GM21381 (cell line): Measurements from ENCODE around the gene RASD2.

Experiments used
- ATAC-seq: cut with Tn5 transposase; IDR thresholded peaks from one replicate; pipeline ENCODE4 v1.9.1; 2021; ENCODE audit warnings: mild to moderate bottlenecking, moderate library complexity; ENCODE audit not compliant: unreplicated experiment

Gene RASD2

DNA sequence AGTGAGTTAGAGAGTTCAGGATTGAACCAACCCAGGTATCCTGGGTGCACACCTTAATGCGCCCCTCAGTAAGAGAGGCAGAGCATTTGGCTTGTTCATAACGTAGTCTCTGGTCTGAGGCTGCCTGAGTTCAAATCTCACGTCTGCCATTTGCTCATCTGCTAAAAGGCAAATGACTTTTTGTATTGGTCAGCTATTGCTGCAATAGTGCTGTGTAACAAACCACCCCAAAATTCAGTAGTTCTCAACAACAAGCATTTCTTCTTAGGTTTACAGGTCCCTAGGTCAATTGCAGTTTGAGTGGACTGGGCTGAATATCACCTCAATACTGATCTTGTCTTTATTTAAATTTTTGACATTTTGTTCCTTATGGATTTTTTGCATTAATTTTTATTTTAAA lies 18.1 kb downstream of the RASD2 start:
- no peak for ATAC-seq

DNA sequence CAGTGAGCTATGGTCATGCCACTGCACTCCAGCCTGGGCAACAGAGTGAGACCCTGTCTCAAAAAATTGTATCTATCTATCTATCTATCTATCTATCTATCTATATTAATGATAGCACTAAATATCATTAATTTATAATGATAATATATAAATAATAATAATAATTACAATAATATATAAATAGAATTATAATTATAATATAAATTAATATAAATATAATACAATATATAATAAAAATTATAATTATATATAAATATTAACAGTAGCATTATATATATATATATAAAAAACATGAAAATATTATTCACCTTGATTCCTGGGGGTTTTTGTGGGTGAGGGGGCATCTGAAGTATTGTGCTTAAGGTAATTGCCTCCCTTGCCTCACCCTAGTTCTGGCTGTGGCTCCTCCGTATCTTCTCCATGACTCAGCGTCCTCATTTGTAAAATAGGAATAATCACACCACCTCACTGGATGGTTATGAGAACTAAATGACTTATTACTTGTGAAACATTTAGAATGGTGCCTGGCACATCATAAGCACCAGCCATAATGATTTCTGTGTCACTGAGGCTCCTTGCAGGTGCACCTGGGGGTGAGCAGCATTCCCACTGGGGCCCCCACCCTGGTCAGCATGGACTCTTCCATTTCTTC lies 18.8 kb downstream of the RASD2 start:
- no peak for ATAC-seq

DNA sequence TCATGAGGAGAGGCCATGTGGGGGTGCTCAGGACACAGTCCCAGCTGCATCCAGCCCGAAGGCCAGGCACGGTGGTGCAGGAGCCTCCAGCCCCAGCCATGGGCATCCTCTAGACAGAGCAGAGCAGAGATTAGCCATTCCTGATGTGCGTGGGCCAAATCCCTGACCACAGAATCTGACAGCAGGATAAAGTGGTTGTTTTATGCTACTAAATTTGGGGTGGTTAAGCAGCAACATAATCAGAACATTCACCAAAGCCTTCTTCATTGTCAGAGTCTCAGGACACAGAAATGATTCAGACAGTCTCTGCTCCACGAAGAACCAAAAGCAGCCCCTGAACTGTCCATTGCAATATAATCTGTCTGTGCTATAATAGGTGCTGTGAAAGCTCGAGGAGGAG lies 19.7 kb downstream of the RASD2 start:
- ATAC-seq, result no peak

DNA sequence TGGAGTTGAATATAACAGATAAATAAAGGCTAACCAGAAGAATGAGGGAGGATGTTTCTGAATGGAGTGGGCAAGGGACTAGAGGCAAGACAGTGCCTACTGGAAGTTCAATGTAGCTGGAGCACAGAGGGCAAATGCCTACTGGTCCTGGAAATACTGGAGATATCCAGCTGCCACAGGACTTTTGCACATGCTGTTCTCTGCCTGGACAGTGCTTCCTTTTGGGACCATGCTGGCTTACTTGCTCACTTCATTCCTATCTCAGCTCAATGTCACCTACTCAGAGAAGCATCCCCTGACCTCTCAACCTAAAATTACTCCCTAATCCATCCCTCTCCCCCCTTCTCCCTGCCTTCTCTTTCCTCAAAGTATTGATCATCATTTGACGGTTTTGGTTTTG lies 20.2 kb downstream of the RASD2 start:
- ATAC-seq, result no peak

GRCh38 chr22:35561796-35562526 lies 21.3 kb downstream of the RASD2 start:
- ATAC-seq, result no peak

GRCh38 chr22:35563211-35563610 lies 22.6 kb downstream of the RASD2 start:
- ATAC-seq, result no peak

DNA sequence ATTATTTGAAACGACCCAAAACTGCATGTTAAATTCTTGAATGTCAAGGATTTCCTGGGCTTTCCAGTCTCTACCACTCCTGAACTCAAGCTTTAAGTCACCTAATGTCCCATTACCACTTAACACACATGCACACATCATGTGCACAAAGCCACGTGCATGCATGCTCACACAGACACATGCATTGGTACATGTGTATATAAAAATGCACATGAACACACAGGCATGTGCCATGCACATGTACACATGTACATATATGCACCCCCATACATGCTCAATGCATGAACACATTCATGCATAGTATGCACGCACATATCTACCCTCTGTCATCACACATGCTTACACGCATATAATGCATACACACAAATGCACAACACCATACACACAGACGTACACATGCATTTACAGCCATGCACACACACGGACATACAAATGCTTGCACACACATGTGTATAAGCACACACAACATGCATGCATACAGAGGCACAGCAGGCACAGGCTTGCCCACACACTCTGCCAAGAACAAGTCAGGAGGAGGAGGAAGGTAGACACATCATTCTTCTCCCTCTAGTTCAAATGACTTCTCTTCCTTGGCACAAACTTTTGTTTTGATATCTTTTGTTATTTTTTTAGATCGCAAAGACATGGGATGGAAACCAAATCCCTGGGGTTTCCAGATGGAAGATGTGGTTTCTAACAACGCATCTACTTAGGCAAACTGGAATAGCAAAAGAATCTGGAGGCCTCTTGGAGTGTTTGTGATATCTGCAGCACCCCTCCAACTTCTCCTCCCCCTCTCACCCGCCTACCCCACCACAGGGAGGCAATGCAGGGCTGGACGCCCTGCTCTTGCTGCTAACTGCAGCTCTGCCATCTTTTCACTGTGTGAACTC lies 24.6 kb downstream of the RASD2 start:
- ATAC-seq, result no peak

- no peak for ATAC-seq
Measured at GRCh38 chr22:35567351-35568141, 26.9 kb downstream of the RASD2 start.

DNA sequence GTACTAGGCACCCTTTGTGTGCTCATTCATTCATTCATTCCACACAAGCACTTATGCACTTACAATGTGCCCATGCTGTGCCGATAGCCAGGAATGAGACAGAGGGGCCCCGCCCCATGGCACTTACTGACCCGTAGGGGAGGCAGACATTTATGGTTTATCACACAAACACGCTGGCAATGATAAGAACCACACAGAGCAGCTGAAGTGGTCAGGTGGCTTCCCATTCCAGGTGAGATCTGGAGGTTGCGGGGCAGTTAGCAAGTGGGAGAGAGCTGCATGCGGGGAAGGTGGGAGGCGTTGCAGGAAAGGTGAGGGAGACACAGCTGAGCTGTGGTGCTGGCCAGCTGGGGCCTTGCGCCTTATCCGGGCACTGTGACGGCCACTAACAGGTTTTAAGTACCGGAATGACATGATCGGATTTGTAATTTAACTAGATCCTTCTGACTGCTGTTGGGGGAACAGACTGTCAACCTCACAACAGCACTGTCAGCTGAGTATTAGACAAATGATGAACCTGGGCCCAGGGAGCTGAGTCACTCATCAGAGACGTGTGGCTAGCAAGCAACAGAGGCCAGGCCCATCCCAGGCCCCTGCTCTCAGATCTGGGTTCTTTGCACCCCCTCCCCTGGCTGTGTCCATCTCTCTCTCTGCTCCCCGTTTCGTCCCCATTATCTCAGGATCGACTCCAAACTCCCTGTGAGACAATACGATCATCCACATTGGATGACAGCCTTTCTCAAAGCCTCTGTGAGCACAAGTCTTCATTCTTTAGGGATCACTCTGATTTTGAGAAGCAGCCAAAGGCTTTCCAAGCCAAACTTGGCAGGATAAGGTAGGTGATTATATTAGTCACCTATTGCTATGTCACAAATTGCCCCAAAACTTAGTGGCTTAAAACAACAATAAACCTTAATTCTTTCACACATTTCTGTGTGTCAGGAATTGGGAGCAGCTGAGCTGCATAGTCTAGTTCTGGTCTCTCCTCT lies 28.4 kb downstream of the RASD2 start:
- no peak for ATAC-seq

DNA sequence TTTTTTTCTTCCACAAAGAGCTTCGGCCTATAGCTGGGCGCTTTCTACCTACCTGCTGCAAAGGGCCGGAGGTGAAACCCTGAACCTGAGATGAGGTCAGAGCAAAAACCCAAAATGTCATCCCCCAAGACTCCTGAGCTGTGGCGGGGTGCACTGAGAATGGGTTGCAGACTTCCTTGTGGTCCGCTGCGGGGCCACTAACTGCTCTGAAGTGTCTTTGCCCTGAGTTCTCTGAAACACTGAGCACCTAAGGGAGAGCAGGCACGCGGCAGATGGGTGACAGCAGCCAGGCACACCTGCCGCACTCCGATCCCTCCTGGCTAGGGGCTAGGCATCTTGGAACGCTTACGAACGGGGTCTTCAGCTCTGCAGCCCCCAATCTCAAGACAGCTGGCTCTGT lies 29.3 kb downstream of the RASD2 start:
- ATAC-seq, result no peak

DNA sequence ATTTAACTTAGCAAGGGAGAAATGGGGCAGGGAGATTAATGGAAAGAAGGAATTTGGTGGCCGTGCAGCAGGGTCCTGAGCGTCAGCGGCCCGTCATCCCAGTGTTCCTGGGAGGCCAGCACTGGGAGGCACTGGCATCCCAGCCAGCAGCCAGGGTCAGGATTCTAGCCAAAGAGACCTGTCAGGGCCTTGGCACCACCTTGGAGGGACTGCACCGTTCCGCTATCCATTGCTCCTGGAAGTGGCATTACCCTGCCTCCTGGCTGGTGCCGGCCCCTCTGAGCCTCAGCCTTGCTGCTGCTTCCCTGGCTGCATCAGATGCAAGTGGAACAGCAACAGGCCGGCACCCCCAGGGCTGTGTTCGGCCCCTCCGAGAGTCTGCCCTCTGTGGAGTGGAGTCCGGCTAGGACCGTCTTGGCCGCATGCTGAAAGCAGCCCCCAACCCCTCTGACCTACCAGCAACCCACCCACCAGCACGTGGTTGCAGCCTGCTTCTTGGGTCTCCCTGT lies 30.1 kb downstream of the RASD2 start:
- ATAC-seq, result no peak

GRCh38 chr22:35572556-35572955 lies 31.9 kb downstream of the RASD2 start:
- no peak for ATAC-seq

- no peak for ATAC-seq
Measured at GRCh38 chr22:35575116-35575748, 34.6 kb downstream of the RASD2 start.

DNA sequence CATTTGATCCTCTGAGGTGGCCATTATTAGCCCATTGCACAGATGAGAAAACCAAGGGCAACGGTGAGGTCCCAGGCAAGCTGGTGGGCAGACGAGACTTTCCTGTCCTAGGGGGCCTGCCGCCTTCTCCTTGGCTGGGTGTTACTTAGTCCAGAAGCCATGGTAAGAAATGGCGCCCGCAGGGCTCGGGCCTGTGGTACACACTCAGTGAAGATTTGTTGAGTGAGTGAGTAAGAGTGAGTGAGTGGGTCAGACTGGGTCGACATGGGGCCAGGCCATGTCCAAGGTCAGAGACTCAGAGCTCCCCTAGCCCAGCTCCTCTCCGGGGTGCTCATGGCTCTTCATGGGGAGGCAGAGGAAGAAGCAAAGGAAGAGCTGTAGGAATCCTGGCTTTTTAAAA lies 36.0 kb downstream of the RASD2 start:
- ATAC-seq, result no peak

GRCh38 chr22:35577799-35578659 lies 37.4 kb downstream of the RASD2 start:
- ATAC-seq, result no peak

DNA sequence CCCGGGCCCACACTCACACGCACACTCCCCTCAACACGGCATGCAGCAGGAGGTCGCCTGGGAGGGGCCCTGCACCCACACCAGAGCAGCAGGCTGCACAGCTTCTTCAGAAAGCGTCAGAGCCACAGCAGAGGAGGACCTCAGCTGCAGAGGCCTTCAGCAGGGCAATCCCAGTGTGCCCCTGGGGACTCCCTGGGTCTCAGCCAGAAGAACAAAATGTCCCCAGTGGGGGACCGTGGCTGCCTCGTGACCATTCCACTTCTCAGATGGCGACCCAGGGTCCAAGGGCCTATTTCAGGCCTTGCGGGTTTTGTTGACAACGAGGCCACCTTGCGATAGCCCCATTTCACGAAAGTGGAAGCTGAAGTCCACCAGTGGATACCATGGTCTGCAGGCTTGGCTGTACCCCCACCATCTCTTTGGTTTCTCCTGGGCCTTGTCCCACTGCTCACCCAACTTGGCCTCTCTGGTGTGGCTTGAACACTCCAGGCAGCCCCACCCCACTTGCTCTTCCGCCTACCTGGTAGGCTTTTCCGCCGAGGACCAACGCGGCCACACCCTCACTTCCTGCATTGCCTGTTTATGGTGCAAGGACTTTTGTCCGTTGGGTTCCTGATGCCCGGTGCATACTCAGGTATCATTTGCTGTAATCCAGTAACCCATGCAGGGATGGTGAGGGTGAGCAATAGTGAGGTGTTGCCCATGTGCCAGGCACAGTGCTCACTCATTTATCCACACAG lies 38.4 kb downstream of the RASD2 start:
- ATAC-seq, result no peak

DNA sequence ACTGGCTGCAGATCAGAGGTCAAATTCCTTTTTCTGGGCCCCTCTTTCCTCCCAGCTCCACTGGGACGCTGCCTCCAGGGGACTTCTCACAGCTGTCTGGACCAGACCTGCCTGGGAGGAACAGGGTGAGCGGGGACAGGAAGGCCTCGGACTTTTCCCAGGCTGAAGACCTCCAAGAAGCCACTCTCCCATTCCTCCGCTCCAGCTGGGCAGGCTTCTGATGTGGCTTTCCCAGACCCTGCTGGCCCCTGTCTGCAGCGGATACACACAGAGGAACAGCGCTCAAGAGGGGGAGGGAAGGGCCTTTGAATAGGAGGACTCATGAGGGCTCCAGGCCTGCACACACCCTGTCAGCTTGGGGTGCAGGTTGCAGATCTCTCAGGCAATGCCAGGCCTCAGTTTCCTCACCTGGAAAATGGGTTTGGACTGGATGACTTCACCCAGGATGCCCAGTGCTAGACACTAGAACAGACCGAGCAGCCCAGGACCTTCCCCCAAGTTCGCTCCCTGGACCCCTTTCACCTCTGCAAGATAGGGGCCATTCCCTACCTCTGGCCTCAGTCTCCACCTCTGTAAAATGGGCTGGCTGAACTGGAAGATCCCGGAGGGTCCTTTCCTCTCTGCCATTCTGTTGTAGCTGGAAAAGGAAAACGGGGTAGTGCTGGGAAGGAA lies 39.9 kb downstream of the RASD2 start:
- ATAC-seq, result no peak
